GM19328 (cell line): Measurements from ENCODE around the gene SYCE3.

ENCODE experiments used
- ATAC-seq: cut with Tn5 transposase; IDR thresholded peaks from one replicate; pipeline ENCODE4 v1.9.1; 2021; ENCODE audit warnings: mild to moderate bottlenecking, moderate library complexity; ENCODE audit not compliant: unreplicated experiment

SYCE3 gene

GRCh38 chr22:50576806-50577696, 14.3 kb upstream of the SYCE3 start:
- ATAC-seq = no peak

- no peak for ATAC-seq
Measured at GRCh38 chr22:50576070-50576469, 13.4 kb upstream of the SYCE3 start.

- no peak for ATAC-seq
Measured at GRCh38 chr22:50575426-50575941, 12.8 kb upstream of the SYCE3 start.

- ATAC-seq = no peak
Measured at GRCh38 chr22:50574383-50574755, 11.7 kb upstream of the SYCE3 start.

- no peak for ATAC-seq
Measured at GRCh38 chr22:50573491-50574382, 11.0 kb upstream of the SYCE3 start.

GRCh38 chr22:50572965-50573364, 10.2 kb upstream of the SYCE3 start:
- no peak for ATAC-seq

GRCh38 chr22:50571264-50572175, 8.8 kb upstream of the SYCE3 start:
- no peak for ATAC-seq

- ATAC-seq = no peak
Measured at GRCh38 chr22:50570861-50571260, 8.1 kb upstream of the SYCE3 start.

- ATAC-seq = no peak
Measured at GRCh38 chr22:50569896-50570535, 7.3 kb upstream of the SYCE3 start.

GRCh38 chr22:50569041-50569459, 6.3 kb upstream of the SYCE3 start:
- ATAC-seq = no peak

GRCh38 chr22:50568626-50569025, 5.9 kb upstream of the SYCE3 start:
- no peak for ATAC-seq

GRCh38 chr22:50567721-50568252, 5.1 kb upstream of the SYCE3 start:
- no peak for ATAC-seq

GRCh38 chr22:50564289-50564688, 1.6 kb upstream of the SYCE3 start:
- ATAC-seq = no peak

GRCh38 chr22:50563413-50564160, 868 bp upstream of the SYCE3 start:
- ATAC-seq = no peak

GRCh38 chr22:50561401-50562358, 1.0 kb downstream of the SYCE3 start:
- ATAC-seq = no peak

- ATAC-seq = no peak
Measured at GRCh38 chr22:50560034-50560433, 2.7 kb downstream of the SYCE3 start.

GRCh38 chr22:50556703-50557102, 6.0 kb downstream of the SYCE3 start:
- no peak for ATAC-seq

GRCh38 chr22:50553310-50553709, 9.4 kb downstream of the SYCE3 start:
- no peak for ATAC-seq
